Measurements from ENCODE around the gene ABCC9. TPM values are rescaled to one million over a fixed set of nuclear protein-coding genes. Genes with fewer than 3 reads are reported as not detected.

The ABCC9 gene
- total RNA-seq, 4 donors from 2014 or later, result 39.7 to 118 (median 78.4) TPM

GRCh38 chr12:21888276-21888863 is 52.9 kb downstream of the ABCC9 start:
- H3K36me3 ChIP-seq, result no peaks in the 10 kb centered on the region
- H3K4me1 ChIP-seq, result peaks cover 0 to 7% of the 10 kb centered on the region in 2 donors
- H3K27ac ChIP-seq, result no peak overlapping the region
- H3K27me3 ChIP-seq, result no peaks in the 10 kb centered on the region
- TF ChIP-seq, protein P1, sequence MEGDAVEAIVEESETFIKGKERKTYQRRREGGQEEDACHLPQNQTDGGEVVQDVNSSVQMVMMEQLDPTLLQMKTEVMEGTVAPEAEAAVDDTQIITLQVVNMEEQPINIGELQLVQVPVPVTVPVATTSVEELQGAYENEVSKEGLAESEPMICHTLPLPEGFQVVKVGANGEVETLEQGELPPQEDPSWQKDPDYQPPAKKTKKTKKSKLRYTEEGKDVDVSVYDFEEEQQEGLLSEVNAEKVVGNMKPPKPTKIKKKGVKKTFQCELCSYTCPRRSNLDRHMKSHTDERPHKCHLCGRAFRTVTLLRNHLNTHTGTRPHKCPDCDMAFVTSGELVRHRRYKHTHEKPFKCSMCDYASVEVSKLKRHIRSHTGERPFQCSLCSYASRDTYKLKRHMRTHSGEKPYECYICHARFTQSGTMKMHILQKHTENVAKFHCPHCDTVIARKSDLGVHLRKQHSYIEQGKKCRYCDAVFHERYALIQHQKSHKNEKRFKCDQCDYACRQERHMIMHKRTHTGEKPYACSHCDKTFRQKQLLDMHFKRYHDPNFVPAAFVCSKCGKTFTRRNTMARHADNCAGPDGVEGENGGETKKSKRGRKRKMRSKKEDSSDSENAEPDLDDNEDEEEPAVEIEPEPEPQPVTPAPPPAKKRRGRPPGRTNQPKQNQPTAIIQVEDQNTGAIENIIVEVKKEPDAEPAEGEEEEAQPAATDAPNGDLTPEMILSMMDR (IDR thresholded peaks at IDR 0.05), result no peak
- TF ChIP-seq POLR2A (IDR thresholded peaks at IDR 0.05), result no peak
- no peak overlapping the region for H3K4me3 ChIP-seq
- DNase-seq, result no peak
- H3K9me3 ChIP-seq, result no peaks in the 10 kb centered on the region
- intact Hi-C loops (cut with DNase I; ENCODE audit: low total_unique reads), result no loop called here

DNA sequence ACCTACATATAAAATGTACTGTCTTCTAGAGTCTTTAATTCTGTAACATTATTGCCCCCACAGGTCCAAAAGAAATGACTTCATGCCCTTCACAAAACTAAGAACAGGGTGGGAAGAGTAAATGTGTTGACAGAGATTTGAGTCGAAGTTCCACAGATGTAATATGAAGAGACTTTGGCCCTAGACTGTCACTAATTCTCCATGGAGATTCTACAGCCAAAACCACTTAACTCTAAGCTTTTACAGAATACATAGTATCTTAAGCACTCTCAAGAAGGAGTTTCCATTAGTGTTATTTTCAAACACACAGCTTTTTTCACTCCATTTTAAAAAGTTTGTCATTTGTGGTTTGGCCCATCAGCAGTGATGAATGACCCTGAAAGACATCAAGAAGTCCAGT is 56.3 kb downstream of the ABCC9 start:
- Histone ChIP-seq H3K9me3 (no peaks in the 10 kb centered on the region), H3K27ac (no peak overlapping the region), H3K4me3 (no peak overlapping the region), H3K27me3 (no peaks in the 10 kb centered on the region), H3K4me1 (no peaks in the 10 kb centered on the region), H3K36me3 (no peaks in the 10 kb centered on the region)
- intact Hi-C loops (cut with DNase I; ENCODE audit: low total_unique reads), result no loop called here
- TF ChIP-seq POLR2A (IDR thresholded peaks at IDR 0.05), result no peak
- TF ChIP-seq, protein P1 (IDR thresholded peaks at IDR 0.05), result no peak
- no peak for DNase-seq

GRCh38 chr12:21882635-21883034 is 58.6 kb downstream of the ABCC9 start:
- Histone ChIP-seq H3K36me3 (no peaks in the 10 kb centered on the region), H3K4me3 (no peak overlapping the region), H3K27me3 (no peaks in the 10 kb centered on the region), H3K4me1 (no peaks in the 10 kb centered on the region), H3K27ac (peak overlapping the region; percentile 61 to 84), H3K9me3 (no peaks in the 10 kb centered on the region)
- intact Hi-C loops (cut with DNase I; ENCODE audit: low total_unique reads), result no loop called here
- TF ChIP-seq, protein P1 (IDR thresholded peaks at IDR 0.05), result no peak
- no peak for TF ChIP-seq POLR2A (IDR thresholded peaks at IDR 0.05)
- peak in 1 of 2 donors; percentile 58 for DNase-seq

DNA sequence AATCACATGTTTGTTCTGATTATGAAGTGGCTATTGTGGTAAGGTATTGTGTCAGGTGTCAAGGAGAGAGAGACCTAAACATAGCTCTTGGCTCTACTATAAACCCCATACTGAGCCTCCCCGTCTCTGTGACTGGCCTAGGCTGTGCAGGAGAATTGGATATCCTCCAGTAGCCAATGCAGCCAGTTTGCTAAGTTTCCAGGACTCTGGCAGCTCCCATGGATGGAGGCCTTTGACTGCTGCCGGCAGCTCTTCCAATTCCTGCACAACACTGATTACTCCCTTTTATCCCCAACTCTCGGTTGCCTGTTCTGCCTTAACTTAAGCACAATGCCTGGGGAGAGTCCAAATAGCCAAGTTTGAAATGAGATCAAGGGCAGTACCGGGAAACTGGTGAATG is 59.3 kb downstream of the ABCC9 start:
- Histone ChIP-seq H3K27ac (peak overlapping the region; percentile 61 to 84), H3K27me3 (no peaks in the 10 kb centered on the region), H3K9me3 (no peaks in the 10 kb centered on the region), H3K36me3 (no peaks in the 10 kb centered on the region), H3K4me1 (no peaks in the 10 kb centered on the region), H3K4me3 (no peak overlapping the region)
- intact Hi-C loops (cut with DNase I; ENCODE audit: low total_unique reads), result no loop called here
- TF ChIP-seq POLR2A (IDR thresholded peaks at IDR 0.05), result no peak
- TF ChIP-seq, protein P1 (IDR thresholded peaks at IDR 0.05), result no peak
- DNase-seq, result peak; percentile 21 to 39

DNA sequence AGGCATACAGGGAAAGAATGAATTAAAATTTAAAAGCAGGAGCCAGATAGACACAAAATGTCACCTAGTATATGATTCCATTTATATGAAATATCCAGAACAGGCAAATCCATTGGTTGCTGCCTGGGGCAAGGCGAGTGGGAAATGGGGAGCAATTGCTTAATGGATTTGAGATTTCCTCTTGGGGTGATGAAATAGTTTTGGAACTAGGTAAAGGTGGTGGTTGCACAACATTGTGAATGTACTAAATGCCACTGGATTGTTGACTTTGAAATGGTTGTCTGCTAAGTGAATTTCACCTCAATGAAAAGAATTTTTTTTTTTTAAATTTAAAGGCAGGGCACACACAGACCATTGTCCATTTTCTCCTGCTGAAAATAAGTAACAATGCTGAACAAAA is 61.9 kb downstream of the ABCC9 start:
- Histone ChIP-seq H3K27me3 (no peaks in the 10 kb centered on the region), H3K4me3 (no peak overlapping the region), H3K4me1 (no peaks in the 10 kb centered on the region), H3K9me3 (no peaks in the 10 kb centered on the region), H3K36me3 (no peaks in the 10 kb centered on the region), H3K27ac (no peak overlapping the region)
- DNase-seq, result no peak
- intact Hi-C loops (cut with DNase I; ENCODE audit: low total_unique reads), result no loop called here
- TF ChIP-seq, protein P1 (IDR thresholded peaks at IDR 0.05), result no peak
- no peak for TF ChIP-seq POLR2A (IDR thresholded peaks at IDR 0.05)
